ENCODE data around the gene CIDEC.

Gene CIDEC

DNA sequence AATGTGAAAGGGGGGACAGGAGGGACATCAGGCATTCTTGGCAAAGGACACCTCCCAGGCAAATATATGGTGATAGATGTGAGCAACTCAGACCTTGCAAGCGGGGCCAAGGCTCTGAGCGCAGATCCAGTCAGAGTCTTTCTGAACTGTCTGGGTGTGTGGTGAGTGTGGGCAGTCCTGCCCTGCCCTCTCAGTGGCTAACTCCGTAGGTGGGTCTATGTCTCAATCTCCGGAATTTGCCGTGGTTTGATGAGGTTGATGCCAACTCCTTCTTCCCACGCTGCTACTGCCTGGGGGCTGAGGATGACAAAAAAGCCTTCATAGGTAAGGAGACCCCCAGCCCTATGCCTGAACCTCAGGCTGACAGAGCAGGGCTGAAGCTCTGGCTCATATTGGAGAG lies 62.6 kb downstream of the CIDEC start:
- peaks cover 0 to 5% of the 10 kb centered on the region in 2 donors for H3K36me3 ChIP-seq (ENCODE audit: control insufficient read depth in 1 of 2, insufficient read depth in 2 of 2, low read length in 2 of 2)
- H3K4me3 ChIP-seq (ENCODE audit: low read depth in 1 of 2, low read length in 2 of 2): no peak overlapping the region
- no peak overlapping the region for H3K9ac ChIP-seq (ENCODE audit: low read depth in 1 of 2, low read length in 2 of 2)
- no peaks in the 10 kb centered on the region for H3K4me1 ChIP-seq (ENCODE audit: control insufficient read depth in 1 of 2, insufficient read depth in 2 of 2, low read length in 2 of 2)
- no peaks in the 10 kb centered on the region for H3K9me3 ChIP-seq (ENCODE audit: control insufficient read depth in 1 of 2, low read length in 2 of 2)
- no peak overlapping the region for H3K27ac ChIP-seq (ENCODE audit: low read depth, low read length)
- no peaks in the 10 kb centered on the region for H3K27me3 ChIP-seq (ENCODE audit: control insufficient read depth in 1 of 2, insufficient read depth in 2 of 2, low read length in 2 of 2)
